Measurements from ENCODE around the gene RPS14. TPM values are rescaled to one million over a fixed set of nuclear protein-coding genes. Genes with fewer than 3 reads are reported as not detected.
"Not testable (repeated sequence)": the region's sequence is repeated elsewhere in the genome, so short reads cannot be mapped to it uniquely, and the experiment has no call there.

Gene RPS14
- total RNA-seq, 1 donor from 2014 or later: 1,255 TPM

GRCh38 chr5:150428106-150428876 lies 21.2 kb downstream of the RPS14 start:
- peak; percentile 74 for DNase-seq
- peak; percentile 87 for ATAC-seq
- intact Hi-C loops (cut with micrococcal nuclease): no loop called here

DNA sequence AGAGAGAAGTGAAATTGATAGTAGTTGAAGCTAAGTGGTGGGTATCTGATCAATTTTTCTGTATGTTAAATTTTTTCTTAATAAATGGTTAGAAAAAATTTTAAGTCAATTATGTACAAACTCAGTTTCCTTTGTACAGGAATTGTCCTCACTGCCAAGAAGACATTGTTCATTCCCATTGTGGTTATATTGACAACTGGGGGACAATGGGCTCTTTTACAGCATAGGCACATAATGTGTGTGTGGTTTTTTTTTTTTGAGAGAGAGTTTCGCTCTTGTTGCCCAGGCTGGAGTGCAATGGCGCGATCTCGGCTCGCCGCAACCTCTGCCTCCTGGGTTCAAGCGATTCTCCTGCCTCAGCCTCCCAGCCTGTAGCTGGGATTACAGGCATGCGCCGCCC lies 23.4 kb downstream of the RPS14 start:
- intact Hi-C loops (cut with micrococcal nuclease); DNase-seq; ATAC-seq: not testable (repeated sequence)

- intact Hi-C loops (cut with micrococcal nuclease): no loop called here
- ATAC-seq (no peak), DNase-seq (no peak)
Measured at GRCh38 chr5:150422758-150423157, 26.8 kb downstream of the RPS14 start.

DNA sequence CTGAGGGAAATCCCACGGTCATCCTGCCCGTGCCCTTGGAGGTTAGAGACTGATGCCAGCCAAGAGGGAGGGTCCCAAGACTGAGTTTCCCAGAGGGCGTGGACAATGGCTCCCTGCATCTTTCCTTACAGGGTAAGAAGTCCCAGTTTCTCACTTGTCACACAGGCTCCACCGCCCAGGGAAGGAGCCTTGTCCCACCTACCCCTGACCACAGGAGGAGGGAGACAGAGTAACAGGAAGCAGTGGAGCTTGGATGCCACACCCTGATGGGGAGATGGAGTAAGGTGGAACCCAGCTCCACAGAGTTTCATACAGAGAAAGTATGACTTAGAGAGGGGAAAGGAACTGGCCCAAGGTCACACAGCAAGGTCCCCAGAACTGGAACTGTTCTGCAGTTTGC lies 27.5 kb downstream of the RPS14 start:
- DNase-seq: no peak
- ATAC-seq: no peak
- intact Hi-C loops (cut with micrococcal nuclease): no loop called here

- DNase-seq: no peak
- intact Hi-C loops (cut with micrococcal nuclease): no loop called here
- no peak for ATAC-seq
Measured at GRCh38 chr5:150419630-150420270, 29.8 kb downstream of the RPS14 start.

DNA sequence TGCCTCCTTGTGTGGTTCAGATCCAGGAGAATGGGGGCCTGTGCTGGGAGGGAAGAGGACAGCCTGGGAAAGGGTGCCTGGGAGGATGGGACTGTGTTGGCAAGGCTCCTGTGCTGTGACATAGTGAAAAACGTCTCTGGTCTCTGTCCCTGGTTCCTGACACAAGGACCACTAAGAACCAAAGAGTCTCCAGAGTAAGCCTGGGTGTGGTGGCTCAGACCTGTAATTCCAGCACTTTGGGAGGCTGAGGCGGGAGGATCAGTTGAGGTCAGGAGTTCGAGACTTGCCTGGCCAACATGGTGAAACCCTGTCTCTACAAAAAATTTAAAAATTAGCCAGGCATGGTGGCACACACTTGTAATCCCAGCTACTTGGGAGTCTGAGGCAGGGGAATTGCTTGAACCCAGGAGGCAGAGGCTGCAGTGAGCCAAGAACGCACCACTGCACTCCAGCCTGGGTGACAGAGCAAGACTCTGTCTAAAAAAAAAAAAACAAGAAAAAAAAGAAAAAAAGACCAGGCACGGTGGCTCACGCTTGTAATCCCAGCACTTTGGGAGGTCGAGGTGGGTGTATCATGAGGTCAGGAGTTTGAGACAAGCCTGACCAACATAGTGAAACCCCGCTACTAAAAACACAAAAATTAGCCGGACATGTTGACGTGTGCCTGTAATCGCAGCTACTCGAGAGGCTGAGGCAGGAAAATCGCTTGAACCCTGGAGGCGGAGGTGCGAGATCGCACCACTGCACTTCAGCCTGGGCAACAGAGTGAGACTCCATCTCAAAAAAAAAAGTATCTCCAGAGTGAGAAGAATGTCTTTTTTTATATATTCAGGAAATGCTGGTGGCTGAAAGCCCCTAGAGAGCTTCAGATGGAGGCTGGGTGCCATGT lies 35.4 kb downstream of the RPS14 start:
- ATAC-seq; intact Hi-C loops (cut with micrococcal nuclease): not testable (repeated sequence)
- peak; percentile 17 for DNase-seq

GRCh38 chr5:150413176-150413901 lies 36.2 kb downstream of the RPS14 start:
- DNase-seq (peak; percentile 10), ATAC-seq (no peak)
- intact Hi-C loops (cut with micrococcal nuclease): no loop called here

- DNase-seq (peak; percentile 85), ATAC-seq (peak; percentile 69)
- intact Hi-C loops (cut with micrococcal nuclease): no loop called here
Measured at GRCh38 chr5:150412319-150413175, 37.0 kb downstream of the RPS14 start, which contains the start of gene CD74. CD74 (minus strand) TSS chr5:150412910; CDS start chr5:150412749, 161 bp downstream.

DNA sequence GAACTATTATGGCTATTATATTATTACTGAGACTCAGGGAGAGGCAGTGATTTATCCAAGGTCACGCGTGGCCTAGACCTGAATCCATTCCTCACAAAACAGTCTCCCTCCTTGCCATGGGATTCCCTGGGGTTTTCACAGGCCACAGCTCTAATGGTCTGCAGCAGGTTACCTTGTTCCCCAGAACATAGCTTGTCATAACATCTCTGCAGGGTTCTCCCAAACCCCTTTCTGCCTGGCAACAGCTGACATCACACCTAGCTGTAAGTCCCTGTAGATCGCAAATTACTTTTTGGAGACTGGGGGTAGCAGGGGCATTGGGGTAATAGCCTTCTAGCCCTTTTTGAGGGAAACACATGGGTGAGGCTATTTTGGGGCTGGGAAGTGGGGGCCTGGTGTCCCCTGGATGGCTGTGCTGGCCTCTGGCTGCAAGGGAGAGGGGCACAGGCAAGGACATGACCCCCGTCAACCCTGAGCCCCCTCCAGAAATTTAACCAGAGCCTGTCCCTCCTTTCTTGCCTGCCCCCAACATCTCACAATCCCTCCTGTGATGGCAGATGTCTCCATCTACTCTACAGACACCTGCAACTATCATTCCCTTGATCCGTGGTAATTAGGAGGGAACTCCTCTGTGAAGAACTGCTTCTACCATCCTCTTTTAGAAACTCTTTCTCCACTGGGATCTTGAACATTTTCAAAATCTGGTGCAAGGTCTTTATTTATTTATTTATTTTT lies 38.1 kb downstream of the RPS14 start:
- DNase-seq (peak; percentile 61), ATAC-seq (peak; percentile 19)
- intact Hi-C loops (cut with micrococcal nuclease): no loop called here

DNA sequence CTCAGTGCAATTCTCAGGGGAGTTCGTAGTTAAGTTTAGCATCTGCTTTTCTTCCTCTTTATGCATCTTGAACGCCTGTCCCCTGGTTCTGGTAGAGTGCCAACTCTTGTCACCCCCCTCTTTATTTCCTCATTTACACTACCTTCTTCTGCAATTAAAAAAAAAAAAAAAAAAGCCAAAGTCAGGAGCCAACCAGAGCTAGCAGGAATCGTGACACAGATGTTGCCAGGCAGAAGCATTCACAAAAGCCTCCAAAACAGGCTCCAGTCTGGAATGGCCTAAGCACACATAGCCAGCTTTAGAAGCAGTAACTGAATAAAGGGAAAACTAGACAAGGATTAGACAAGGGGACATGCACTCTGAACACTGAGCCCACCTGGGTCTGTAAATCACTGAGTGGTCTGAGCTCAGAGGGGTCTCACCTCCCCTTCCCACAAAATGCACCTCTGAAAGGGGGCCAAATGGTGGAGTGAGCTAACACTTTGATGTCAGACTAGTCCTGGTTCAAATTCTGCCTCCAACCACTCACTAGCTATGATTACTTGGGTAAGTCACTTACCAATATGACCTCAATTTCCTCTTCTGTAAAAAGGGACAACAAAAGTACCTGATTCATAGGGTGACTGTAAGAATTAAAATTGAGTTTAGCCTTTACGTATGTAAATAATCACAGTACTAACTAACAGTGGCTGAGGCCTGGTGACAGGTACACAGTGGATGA lies 38.9 kb downstream of the RPS14 start:
- intact Hi-C loops (cut with micrococcal nuclease): no loop called here
- ATAC-seq: peak; percentile 81
- no peak for DNase-seq

DNA sequence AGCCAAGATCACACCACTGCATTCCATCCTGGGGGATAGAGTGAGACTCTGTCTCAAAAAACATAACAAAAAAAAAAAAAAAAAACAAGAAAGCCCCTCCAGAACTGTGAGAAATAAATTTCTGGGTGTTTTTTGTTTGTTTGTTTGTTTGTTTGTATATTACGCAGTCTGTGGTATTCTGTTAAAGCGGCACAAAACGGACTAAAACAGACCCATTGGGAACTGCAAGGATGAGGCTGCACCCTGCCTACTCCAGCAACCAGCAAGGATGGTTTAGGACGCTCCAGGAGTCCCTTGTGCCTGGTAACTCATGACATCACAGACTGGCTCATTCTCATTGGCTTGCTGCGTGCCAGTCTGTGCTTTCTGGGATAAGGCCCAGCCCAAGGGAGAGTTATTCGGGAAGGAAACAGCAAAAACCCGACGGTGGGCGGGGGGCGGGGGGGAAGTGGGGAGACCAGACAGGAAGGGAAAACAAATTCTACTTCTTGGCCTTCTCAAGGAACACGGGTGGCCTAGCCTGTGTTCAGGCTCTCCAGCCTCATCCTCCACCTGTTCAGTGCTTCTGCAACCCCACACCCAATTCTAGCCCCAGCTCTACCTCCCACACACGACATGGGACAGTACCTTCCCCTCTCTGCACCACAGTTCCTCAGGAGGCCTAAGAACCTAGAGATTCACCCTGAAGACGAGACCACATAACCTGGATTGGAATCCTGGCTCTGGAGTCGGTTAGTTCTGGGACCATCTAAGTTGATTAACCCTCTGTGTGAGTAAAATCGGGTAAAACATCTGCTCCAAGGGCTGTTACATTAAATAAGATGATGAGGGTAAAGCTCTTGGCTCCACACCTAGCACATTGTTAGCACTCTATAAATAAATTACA lies 39.7 kb downstream of the RPS14 start:
- DNase-seq (peak; percentile 75), ATAC-seq (peak; percentile 88)
- intact Hi-C loops (cut with micrococcal nuclease): no loop called here

DNA sequence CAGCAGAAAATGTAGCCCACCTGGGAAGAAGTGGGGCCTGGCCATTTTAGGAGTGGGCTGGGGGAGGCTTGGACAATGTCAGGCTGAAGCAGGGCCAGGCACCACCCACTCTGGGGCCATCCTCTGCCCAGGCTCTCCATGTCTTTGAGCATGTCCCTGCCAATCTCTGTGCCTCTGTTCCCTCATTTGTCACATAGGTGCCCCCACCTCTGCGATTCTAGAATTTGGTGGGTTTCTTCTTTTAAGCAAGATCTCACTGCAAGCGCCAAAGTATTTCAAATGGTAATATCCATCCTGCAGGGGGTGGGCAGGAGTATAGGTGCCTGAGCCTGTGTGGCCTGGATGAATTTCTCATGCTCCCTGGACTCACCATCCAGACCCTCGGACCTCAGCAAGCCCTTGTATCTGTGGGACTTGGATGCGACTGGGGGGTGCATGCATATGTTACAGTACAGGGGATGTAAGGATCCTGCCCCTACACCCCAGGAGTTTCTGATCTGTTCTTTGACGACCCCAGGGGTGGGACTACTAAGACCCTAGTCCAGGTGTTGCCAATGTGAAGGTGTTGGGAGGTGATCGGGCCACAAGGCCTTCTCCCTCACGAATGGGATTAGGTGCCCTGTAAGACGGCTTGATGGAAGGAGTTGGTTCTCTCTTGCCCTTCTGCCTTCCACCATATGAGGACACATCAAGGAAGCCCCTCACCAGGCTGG lies 41.2 kb downstream of the RPS14 start:
- intact Hi-C loops (cut with micrococcal nuclease): no loop called here
- ATAC-seq (no peak), DNase-seq (no peak)

GRCh38 chr5:150407096-150407720 lies 42.3 kb downstream of the RPS14 start:
- ATAC-seq (no peak), DNase-seq (no peak)
- intact Hi-C loops (cut with micrococcal nuclease): no loop called here

DNA sequence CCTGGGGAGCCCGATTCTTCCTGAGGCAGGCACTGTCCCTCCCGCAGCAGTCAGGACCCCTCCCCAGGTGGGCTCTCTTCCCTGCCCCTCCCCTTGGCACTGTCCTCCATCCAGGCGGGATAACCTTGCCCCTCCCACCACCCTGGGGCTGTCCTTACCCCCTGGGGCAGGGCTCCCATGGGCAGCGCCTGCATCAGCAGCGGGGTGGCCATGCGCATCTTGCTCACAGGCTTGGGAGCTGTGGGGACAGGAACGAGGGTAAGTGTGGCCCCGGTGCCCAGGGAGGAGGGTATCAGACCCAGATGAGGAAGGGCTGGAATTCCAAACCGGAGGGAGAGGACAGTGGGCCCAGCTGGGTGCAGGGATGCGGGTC lies 42.8 kb downstream of the RPS14 start:
- DNase-seq (peak; percentile 4), ATAC-seq (no peak)
- intact Hi-C loops (cut with micrococcal nuclease): no loop called here
